WTC11 (cell line): ENCODE measurements around the gene APOL1.

ENCODE experiments used
- ATF1 ChIP-seq: sonication (generic); formaldehyde crosslinking; IDR thresholded peaks from 2 replicates; pipeline ENCODE4 v1.8.1; 2023; ENCODE audit warnings: mild to moderate bottlenecking, moderate library complexity, missing genetic modification reagents
- ATF6 ChIP-seq: sonication (generic); formaldehyde crosslinking; IDR thresholded peaks from 2 replicates; pipeline ENCODE4 v1.8.1; 2023; ENCODE audit warnings: mild to moderate bottlenecking, missing genetic modification reagents
- CTCF ChIP-seq: fragments of 200-600 bp; IDR thresholded peaks from 2 replicates; pipeline ENCODE4 v1.8.0; 2022; ENCODE audit warnings: antibody characterized with exemption
- ESRRA ChIP-seq: sonication (generic); formaldehyde crosslinking; IDR thresholded peaks from 2 replicates; pipeline ENCODE4 v1.8.1; 2022; ENCODE audit warnings: mild to moderate bottlenecking, missing genetic modification reagents, borderline replicate concordance
- FOXP4 ChIP-seq: sonication (generic); formaldehyde crosslinking; IDR thresholded peaks from 2 replicates; pipeline ENCODE4 v1.8.0; 2022; ENCODE audit warnings: mild to moderate bottlenecking, missing genetic modification reagents
- JUN ChIP-seq: sonication (generic); formaldehyde crosslinking; IDR thresholded peaks from 2 replicates; pipeline ENCODE4 v1.8.0; 2023; ENCODE audit warnings: mild to moderate bottlenecking, missing genetic modification reagents
- MAX ChIP-seq: sonication (generic); formaldehyde crosslinking; IDR thresholded peaks from 2 replicates; pipeline ENCODE4 v1.8.0; 2022; ENCODE audit warnings: mild to moderate bottlenecking, missing genetic modification reagents
- MLX ChIP-seq: sonication (generic); formaldehyde crosslinking; IDR thresholded peaks from 2 replicates; pipeline ENCODE4 v1.8.1; 2023; ENCODE audit warnings: mild to moderate bottlenecking, missing genetic modification reagents, moderate library complexity
- NR2C2 ChIP-seq: sonication (generic); formaldehyde crosslinking; IDR thresholded peaks from 2 replicates; pipeline ENCODE4 v1.8.0; 2022; ENCODE audit warnings: mild to moderate bottlenecking, missing genetic modification reagents
- PRDM15 ChIP-seq: sonication (generic); formaldehyde crosslinking; IDR thresholded peaks from 2 replicates; pipeline ENCODE4 v1.8.0; 2022; ENCODE audit warnings: missing genetic modification reagents
- SMAD3 ChIP-seq: sonication (generic); formaldehyde crosslinking; IDR thresholded peaks from 2 replicates; pipeline ENCODE4 v1.8.0; 2022; ENCODE audit warnings: missing genetic modification reagents, mild to moderate bottlenecking, borderline replicate concordance
- USF1 ChIP-seq: sonication (generic); formaldehyde crosslinking; IDR thresholded peaks from 2 replicates; pipeline ENCODE4 v1.8.0; 2022; ENCODE audit warnings: mild to moderate bottlenecking, missing genetic modification reagents

GRCh38 chr22:36208162-36208765 lies 44.7 kb upstream of the APOL1 start:
- TF ChIP-seq FOXP4 (CRISPR knock-in tag) (no peak), USF1 (CRISPR knock-in tag) (no peak), ESRRA (CRISPR knock-in tag) (no peak), JUN (CRISPR knock-in tag) (no peak), CTCF (no peak), PRDM15 (CRISPR knock-in tag) (no peak), SMAD3 (CRISPR knock-in tag) (no peak), MAX (no peak), NR2C2 (no peak), ATF6 (no peak), MLX (CRISPR knock-in tag) (no peak), ATF1 (CRISPR knock-in tag) (no peak)
